Mucosa of descending colon (tissue), 3 donors: ENCODE measurements around the gene RHOG. TPM values are rescaled to one million over a fixed set of nuclear protein-coding genes. Genes with fewer than 3 reads are reported as not detected.

Experiments
- ATAC-seq: fragments of 200-7000 bp; cut with Tn5 transposase; one replicate; pipeline ENCODE4 v1.9.1; 2020; ENCODE audit warnings: mild to moderate bottlenecking, moderate library complexity
- DNase-seq, 3 donors: peaks; one replicate each; pipeline ENCODE4 v3.0.0-alpha.2; 2020
- H3K36me3 ChIP-seq: fragments of 200-600 bp; one replicate; pipeline ENCODE4 v1.8.0; 2021; ENCODE audit warnings: low read depth, mild to moderate bottlenecking
- H3K4me1 ChIP-seq: fragments of 200-600 bp; one replicate; pipeline ENCODE4 v1.8.0; 2021; ENCODE audit warnings: low read depth, mild to moderate bottlenecking
- H3K4me3 ChIP-seq: fragments of 200-600 bp; one replicate; pipeline ENCODE4 v1.8.0; 2021; ENCODE audit warnings: mild to moderate bottlenecking
- H3K9me3 ChIP-seq: fragments of 200-600 bp; one replicate; pipeline ENCODE4 v1.8.0; 2021; ENCODE audit warnings: mild to moderate bottlenecking
- CTCF ChIP-seq: fragments of 200-600 bp; IDR thresholded peaks from one replicate; pipeline ENCODE4 v1.8.0; 2022; ENCODE audit warnings: antibody characterized with exemption, mild to moderate bottlenecking
- intact Hi-C, 2 donors: fragments of 100-400 bp; cut with DNase I in 1 of 2; cut with micrococcal nuclease in 1 of 2; formaldehyde crosslinking; loops; one replicate each; pipeline versions ENCODE4 v1.11.0 to v1.11.1; 2022; cut with DNase I, micrococcal nuclease
- total RNA-seq, 3 donors: library from RNA; stranded (reverse); fragmentation: NEBNext Ultra II Directional in 2 of 3; extraction: Animal tissue kit (Norgen Biotek cat#: 25700) in 2 of 3; gene quantifications; one replicate each; pipeline versions ENCODE4 v1.2.1 to v1.2.4, GENCODE V29; 2021 to 2023
- donor health status: DM: no; HTN: no; CAD: no; lungs with moderate emphysema.
- donor health status: DM: no; HTN: no; CAD: no.
- donor health status: DM: no; HTN: yes; CAD: no.

RHOG gene
- total RNA-seq, 3 donors from 2014 or later, result 62.7 to 77.2 (median 74.1) TPM

GRCh38 chr11:3810951-3811350 is 29.8 kb downstream of the RHOG start:
- DNase-seq (no peak), ATAC-seq (no peak)
- Histone ChIP-seq H3K9me3 (no peaks in the 10 kb centered on the region), H3K4me1 (no peaks in the 10 kb centered on the region), H3K4me3 (no peak overlapping the region), H3K36me3 (no peaks in the 10 kb centered on the region)
- no peak for TF ChIP-seq CTCF
- intact Hi-C loops, result no loop called here

- H3K4me3 ChIP-seq, result no peak overlapping the region
- intact Hi-C loops, result no loop called here
- TF ChIP-seq CTCF, result no peak
Observed at GRCh38 chr11:3810446-3810845, 30.3 kb downstream of the RHOG start.

GRCh38 chr11:3809624-3809928 is 31.2 kb downstream of the RHOG start:
- no peak for ATAC-seq
- Histone ChIP-seq H3K4me3 (no peak overlapping the region), H3K36me3 (no peaks in the 10 kb centered on the region), H3K4me1 (no peaks in the 10 kb centered on the region), H3K9me3 (no peaks in the 10 kb centered on the region)
- intact Hi-C loops, result no loop called here
- no peak for DNase-seq
- no peak for TF ChIP-seq CTCF

More at GRCh38 chr11:3810446-3810845, 30.3 kb downstream of the RHOG start:
- Histone ChIP-seq H3K36me3 (no peaks in the 10 kb centered on the region), H3K4me1 (no peaks in the 10 kb centered on the region), H3K9me3 (no peaks in the 10 kb centered on the region)
- DNase-seq (no peak), ATAC-seq (no peak)

GRCh38 chr11:3808861-3809623 is 31.7 kb downstream of the RHOG start:
- TF ChIP-seq CTCF, result peak; percentile 22
- DNase-seq, result peak in 1 of 3 donors; percentile 60

GRCh38 chr11:3807909-3808860 is 32.6 kb downstream of the RHOG start, which contains the start of gene PGAP2:
TSS of gene PGAP2 (plus strand) at chr11:3808560. CDS start at chr11:3811260, 2,700 bp downstream.
- intact Hi-C loops, result no loop called here
- peak; percentile 63 for TF ChIP-seq CTCF
- no peaks in the 10 kb centered on the region for H3K4me1 ChIP-seq

More at GRCh38 chr11:3808861-3809623, 31.7 kb downstream of the RHOG start:
- peak overlapping the region; percentile 51 for H3K4me3 ChIP-seq
- peak; percentile 85 for ATAC-seq
- no peaks in the 10 kb centered on the region for H3K36me3 ChIP-seq
- intact Hi-C loops, result no loop called here
- H3K9me3 ChIP-seq, result no peaks in the 10 kb centered on the region
- H3K4me1 ChIP-seq, result no peaks in the 10 kb centered on the region

More at GRCh38 chr11:3807909-3808860, 32.6 kb downstream of the RHOG start, which contains the start of gene PGAP2:
- ATAC-seq, result peak; percentile 85
- no peaks in the 10 kb centered on the region for H3K36me3 ChIP-seq
- peak; percentile 83 to 85 (median 83) for DNase-seq
- H3K9me3 ChIP-seq, result no peaks in the 10 kb centered on the region
- peak within 1 kb of the TSS; percentile 51 for H3K4me3 ChIP-seq
